ENCODE results near the gene C6orf47. TPM values are rescaled to one million over a fixed set of nuclear protein-coding genes. Genes with fewer than 3 reads are reported as not detected.

Gene C6orf47
- total and polyA plus RNA-seq, 2 of the 13 experiments (the other 11 are each of a cell fraction or from before 2014, with no cell fraction given), result 1.7 to 18.1 TPM

DNA sequence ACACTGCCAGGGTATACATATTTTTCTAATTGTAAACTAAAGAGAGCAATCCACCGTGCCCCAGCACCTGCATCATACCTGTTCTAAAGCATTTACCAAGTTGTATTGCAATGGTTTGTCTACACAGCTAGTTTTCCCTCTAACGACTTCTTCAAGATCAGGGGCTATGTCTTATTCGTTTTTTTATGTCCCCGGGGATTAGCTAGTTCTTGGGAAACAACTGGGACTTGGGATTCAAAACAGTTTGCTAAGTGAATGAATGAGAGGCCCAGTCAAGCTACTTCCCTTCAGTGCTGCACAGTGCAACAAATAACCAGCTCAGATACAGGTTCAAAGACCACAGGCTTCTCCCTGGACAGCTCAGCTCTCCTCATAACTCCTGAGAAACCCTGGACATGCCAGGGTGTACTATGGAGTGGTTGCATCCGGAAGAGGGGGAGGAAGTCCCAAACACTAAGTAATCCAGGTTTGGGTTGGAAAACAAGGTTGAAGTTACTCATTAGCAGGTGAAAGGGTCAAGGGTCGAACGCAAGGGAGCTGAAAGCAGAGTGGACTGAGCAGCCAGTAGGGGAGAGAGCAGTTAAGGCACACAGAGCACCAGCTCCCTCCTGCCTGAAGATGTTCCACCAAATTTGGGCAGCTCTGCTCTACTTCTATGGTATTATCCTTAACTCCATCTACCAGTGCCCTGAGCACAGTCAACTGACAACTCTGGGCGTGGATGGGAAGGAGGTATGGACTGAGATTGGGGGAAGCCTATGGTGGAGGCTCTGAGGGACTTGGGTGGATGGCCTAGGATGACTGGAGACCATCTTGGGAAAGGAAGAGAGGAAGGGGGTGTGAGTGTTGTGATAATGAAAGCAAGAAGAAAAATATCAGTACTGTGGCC, 5.0 kb downstream of the C6orf47 start, which contains the start of gene APOM (continued):
- TF ChIP-seq, protein P1, sequence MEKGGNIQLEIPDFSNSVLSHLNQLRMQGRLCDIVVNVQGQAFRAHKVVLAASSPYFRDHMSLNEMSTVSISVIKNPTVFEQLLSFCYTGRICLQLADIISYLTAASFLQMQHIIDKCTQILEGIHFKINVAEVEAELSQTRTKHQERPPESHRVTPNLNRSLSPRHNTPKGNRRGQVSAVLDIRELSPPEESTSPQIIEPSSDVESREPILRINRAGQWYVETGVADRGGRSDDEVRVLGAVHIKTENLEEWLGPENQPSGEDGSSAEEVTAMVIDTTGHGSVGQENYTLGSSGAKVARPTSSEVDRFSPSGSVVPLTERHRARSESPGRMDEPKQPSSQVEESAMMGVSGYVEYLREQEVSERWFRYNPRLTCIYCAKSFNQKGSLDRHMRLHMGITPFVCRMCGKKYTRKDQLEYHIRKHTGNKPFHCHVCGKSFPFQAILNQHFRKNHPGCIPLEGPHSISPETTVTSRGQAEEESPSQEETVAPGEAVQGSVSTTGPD (CRISPR knock-in tag; IDR thresholded peaks at IDR 0.05), result no peak
- TF ChIP-seq SNAI1 (CRISPR knock-in tag; IDR thresholded peaks at IDR 0.05; ENCODE audit: borderline replicate concordance), result no peak; the same call in 1 of the 2 replicates
- TF ChIP-seq FOXP1 (IDR thresholded peaks at IDR 0.05), result peak; percentile 65; the same call in 1 of the 2 replicates
- peak; percentile 95 for TF ChIP-seq FOXP1 (CRISPR knock-in tag; IDR thresholded peaks at IDR 0.05)
- TF ChIP-seq HOXA9 (CRISPR knock-in tag; IDR thresholded peaks at IDR 0.05; ENCODE audit: borderline replicate concordance), result no peak
- no peak for TF ChIP-seq PAWR (CRISPR knock-in tag; IDR thresholded peaks at IDR 0.05; ENCODE audit: borderline replicate concordance)
- TF ChIP-seq ZNF629 (CRISPR knock-in tag; conservative IDR thresholded peaks at IDR 0.05), result peak; percentile 77
- peak; percentile 41; the same call in 1 of the 2 replicates for TF ChIP-seq TFE3 (CRISPR knock-in tag; IDR thresholded peaks at IDR 0.05)
- TF ChIP-seq ZNF510 (CRISPR knock-in tag; IDR thresholded peaks at IDR 0.05; ENCODE audit: low read depth), result 0 out of 2 replicates have a peak, but pooled peaks have one; percentile 28
- peak; percentile 76; the same call in 1 of the 2 replicates for TF ChIP-seq ZNF24 (IDR thresholded peaks at IDR 0.05)
- no peak for TF ChIP-seq U2AF2 (IDR thresholded peaks at IDR 0.05; ENCODE audit: low read depth, low read length)
- no peak for TF ChIP-seq REL (CRISPR knock-in tag; conservative IDR thresholded peaks at IDR 0.05)
- TF ChIP-seq HMGA1 (CRISPR knock-in tag; conservative IDR thresholded peaks at IDR 0.05), result no peak
- 0 out of 2 replicates have a peak, but pooled peaks have one; percentile 17 for TF ChIP-seq ZNF619 (CRISPR knock-in tag; IDR thresholded peaks at IDR 0.05)
- no peak for TF ChIP-seq MATR3 (CRISPR knock-in tag; IDR thresholded peaks at IDR 0.05)
- 0 out of 2 replicates have a peak, but pooled peaks have one; percentile 82 for TF ChIP-seq TMF1 (CRISPR knock-in tag; IDR thresholded peaks at IDR 0.05; ENCODE audit: low read depth)
- no peak for TF ChIP-seq RBAK (CRISPR knock-in tag; IDR thresholded peaks at IDR 0.05)
- no peak for TF ChIP-seq SNRNP70 (IDR thresholded peaks at IDR 0.05; ENCODE audit: low read depth, low read length)
- TF ChIP-seq ATAD3A (CRISPR knock-in tag; IDR thresholded peaks at IDR 0.05), result no peak
- peak; percentile 62; the same call in 1 of the 2 replicates for TF ChIP-seq MLXIP (CRISPR knock-in tag; IDR thresholded peaks at IDR 0.05; ENCODE audit: borderline replicate concordance)
- no peak for TF ChIP-seq PRDM4 (CRISPR knock-in tag; IDR thresholded peaks at IDR 0.05; ENCODE audit: borderline replicate concordance)

All from HepG2 (cell line).